Skeletal muscle satellite cell (primary cell): ENCODE results near the gene LHFPL6.
A peak's percentile ranks its signal among the peaks of the same experiment; 100 is the strongest.

Source experiments
- H3K27me3 ChIP-seq: 2 replicates; pipeline ENCODE4 v1.7.0; 2013; ENCODE audit warnings: low read length; ENCODE audit not compliant: control insufficient read depth, insufficient read depth
- H3K36me3 ChIP-seq: 2 replicates; pipeline ENCODE4 v1.7.0; 2013; ENCODE audit warnings: mild to moderate bottlenecking, control low read depth, low read length; ENCODE audit not compliant: insufficient read depth
- H3K4me1 ChIP-seq: 2 replicates; pipeline ENCODE4 v1.7.0; 2013; ENCODE audit warnings: low read length; ENCODE audit not compliant: control insufficient read depth, insufficient read depth
- H3K4me2 ChIP-seq: 2 replicates; pipeline ENCODE4 v1.7.0; 2013; ENCODE audit warnings: mild to moderate bottlenecking, low read length
- H3K4me3 ChIP-seq: 2 replicates; pipeline ENCODE4 v1.7.0; 2013; ENCODE audit warnings: low read length
- H3K9ac ChIP-seq: 2 replicates; pipeline ENCODE4 v1.7.0; 2013; ENCODE audit warnings: mild to moderate bottlenecking, low read depth, low read length, moderate library complexity
- H3K9me3 ChIP-seq: replicated peaks from 2 replicates; pipeline ENCODE4 v1.7.0; 2013; ENCODE audit warnings: mild to moderate bottlenecking, control low read depth, low read length

The LHFPL6 gene

GRCh38 chr13:39590466-39591036 lies 12.4 kb downstream of the LHFPL6 start:
- Histone ChIP-seq H3K27me3 (no peaks in the 10 kb centered on the region), H3K4me1 (peaks cover 10% of the 10 kb centered on the region), H3K4me3 (no peak overlapping the region), H3K36me3 (peaks cover 4% of the 10 kb centered on the region), H3K9me3 (no peaks in the 10 kb centered on the region), H3K4me2 (no peak overlapping the region), H3K9ac (no peak overlapping the region)

- no peaks in the 10 kb centered on the region for H3K36me3 ChIP-seq
- no peak overlapping the region for H3K4me3 ChIP-seq
- no peak overlapping the region for H3K9ac ChIP-seq
- H3K9me3 ChIP-seq: no peaks in the 10 kb centered on the region
- H3K27me3 ChIP-seq: no peaks in the 10 kb centered on the region
- H3K4me1 ChIP-seq: peaks cover 10% of the 10 kb centered on the region
- H3K4me2 ChIP-seq: no peak overlapping the region
Observed at GRCh38 chr13:39588384-39588783, 14.6 kb downstream of the LHFPL6 start.

GRCh38 chr13:39587939-39588338 lies 15.1 kb downstream of the LHFPL6 start:
- peaks cover 10% of the 10 kb centered on the region for H3K4me1 ChIP-seq
- H3K36me3 ChIP-seq: no peaks in the 10 kb centered on the region
- no peak overlapping the region for H3K4me3 ChIP-seq
- no peak overlapping the region for H3K9ac ChIP-seq
- H3K27me3 ChIP-seq: no peaks in the 10 kb centered on the region
- no peak overlapping the region for H3K4me2 ChIP-seq
- no peaks in the 10 kb centered on the region for H3K9me3 ChIP-seq

GRCh38 chr13:39586958-39587605 lies 15.9 kb downstream of the LHFPL6 start:
- Histone ChIP-seq H3K4me1 (peaks cover 10% of the 10 kb centered on the region), H3K9ac (no peak overlapping the region), H3K27me3 (no peaks in the 10 kb centered on the region), H3K36me3 (no peaks in the 10 kb centered on the region), H3K4me3 (no peak overlapping the region), H3K4me2 (no peak overlapping the region), H3K9me3 (no peaks in the 10 kb centered on the region)

- H3K4me3 ChIP-seq: no peak overlapping the region
- no peak overlapping the region for H3K4me2 ChIP-seq
- H3K4me1 ChIP-seq: peaks cover 10% of the 10 kb centered on the region
- H3K9ac ChIP-seq: no peak overlapping the region
- H3K9me3 ChIP-seq: no peaks in the 10 kb centered on the region
- H3K27me3 ChIP-seq: no peaks in the 10 kb centered on the region
- H3K36me3 ChIP-seq: no peaks in the 10 kb centered on the region
Observed at GRCh38 chr13:39586151-39586550, 16.8 kb downstream of the LHFPL6 start.

GRCh38 chr13:39585219-39585618 lies 17.8 kb downstream of the LHFPL6 start:
- H3K36me3 ChIP-seq: no peaks in the 10 kb centered on the region
- H3K4me1 ChIP-seq: peaks cover under 1% of the 10 kb centered on the region
- H3K4me3 ChIP-seq: no peak overlapping the region
- H3K9ac ChIP-seq: no peak overlapping the region
- H3K27me3 ChIP-seq: no peaks in the 10 kb centered on the region
- no peaks in the 10 kb centered on the region for H3K9me3 ChIP-seq
- H3K4me2 ChIP-seq: no peak overlapping the region

GRCh38 chr13:39580881-39581575 lies 22.0 kb downstream of the LHFPL6 start:
- Histone ChIP-seq H3K4me2 (no peak overlapping the region), H3K36me3 (no peaks in the 10 kb centered on the region), H3K27me3 (no peaks in the 10 kb centered on the region), H3K4me1 (peaks cover under 1% of the 10 kb centered on the region), H3K4me3 (no peak overlapping the region), H3K9me3 (no peaks in the 10 kb centered on the region), H3K9ac (no peak overlapping the region)

- Histone ChIP-seq H3K4me3 (no peak overlapping the region), H3K9me3 (no peaks in the 10 kb centered on the region), H3K4me1 (peaks cover 4% of the 10 kb centered on the region), H3K9ac (no peak overlapping the region), H3K4me2 (no peak overlapping the region), H3K36me3 (no peaks in the 10 kb centered on the region), H3K27me3 (no peaks in the 10 kb centered on the region)
Observed at GRCh38 chr13:39578821-39579291, 24.1 kb downstream of the LHFPL6 start.

GRCh38 chr13:39577838-39578491 lies 25.0 kb downstream of the LHFPL6 start:
- H3K9me3 ChIP-seq: no peaks in the 10 kb centered on the region
- H3K27me3 ChIP-seq: no peaks in the 10 kb centered on the region

GRCh38 chr13:39577203-39577602 lies 25.8 kb downstream of the LHFPL6 start:
- Histone ChIP-seq H3K9ac (no peak overlapping the region), H3K27me3 (no peaks in the 10 kb centered on the region), H3K36me3 (no peaks in the 10 kb centered on the region), H3K4me1 (peaks cover 4% of the 10 kb centered on the region), H3K9me3 (no peaks in the 10 kb centered on the region), H3K4me3 (no peak overlapping the region), H3K4me2 (no peak overlapping the region)

More at GRCh38 chr13:39577838-39578491, 25.0 kb downstream of the LHFPL6 start:
- Histone ChIP-seq H3K4me3 (no peak overlapping the region), H3K4me1 (peaks cover 4% of the 10 kb centered on the region), H3K4me2 (no peak overlapping the region), H3K9ac (no peak overlapping the region), H3K36me3 (no peaks in the 10 kb centered on the region)

GRCh38 chr13:39575641-39576238 lies 27.3 kb downstream of the LHFPL6 start:
- peak overlapping the region; percentile 76 for H3K4me2 ChIP-seq
- peaks cover 4% of the 10 kb centered on the region for H3K4me1 ChIP-seq
- H3K36me3 ChIP-seq: peaks cover 2% of the 10 kb centered on the region
- H3K27me3 ChIP-seq: no peaks in the 10 kb centered on the region
- H3K9me3 ChIP-seq: no peaks in the 10 kb centered on the region
- H3K4me3 ChIP-seq: peak overlapping the region; percentile 47
- peak overlapping the region; percentile 43 for H3K9ac ChIP-seq
